ENCODE data around the gene LRRC70. TPM values are rescaled to one million over a fixed set of nuclear protein-coding genes. Genes with fewer than 3 reads are reported as not detected.

The LRRC70 gene
- polyA plus RNA-seq, 3 donors = 0.23 to 2.4 TPM; not detected in 1

DNA sequence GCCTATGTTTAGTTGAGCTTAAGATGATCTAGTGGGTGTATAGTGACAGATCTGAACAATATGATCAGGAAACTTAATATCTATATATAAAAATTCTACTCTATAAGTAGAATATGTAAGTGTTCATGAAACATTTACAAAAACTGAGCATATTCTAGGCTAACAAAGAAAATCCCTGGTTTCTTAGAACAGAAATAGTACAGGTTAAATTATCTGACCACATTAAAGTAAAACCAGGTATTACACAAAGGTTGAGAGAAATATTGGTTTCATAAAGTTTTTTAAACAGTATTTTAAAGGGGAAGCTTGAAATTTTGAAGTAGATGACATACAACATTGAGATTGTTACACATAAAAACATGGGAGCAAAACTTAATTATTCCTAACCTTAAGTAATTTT, 39.3 kb downstream of the LRRC70 start:
- Mint-ChIP-seq H3K27ac (no peak overlapping the region), H3K4me1 (no peaks in the 10 kb centered on the region), H3K27me3 (ENCODE audit: low read depth in 3 of 3) (no peaks in the 10 kb centered on the region), H3K4me3 (no peak overlapping the region), H3K36me3 (peaks cover 16 to 19% of the 10 kb centered on the region in 2 donors), H3K9me3 (peaks cover 0 to 5% (median 0%) of the 10 kb centered on the region in 7 donors)
- intact Hi-C loops (cut with micrococcal nuclease) = no loop called here
- H3K36me3 ChIP-seq (replicated peaks in 1 of 2; ENCODE audit: control insufficient read depth in 1 of 2, insufficient read depth in 2 of 2, low read length in 2 of 2) = peaks cover 0 to 8% of the 10 kb centered on the region in 2 donors
- H4K20me1 ChIP-seq (ENCODE audit: insufficient read depth, low read length) = no peaks in the 10 kb centered on the region
- H3K9me3 ChIP-seq (replicated peaks in 1 of 2; ENCODE audit: control insufficient read depth in 1 of 2, insufficient read depth in 1 of 2, low read length in 2 of 2) = peaks cover 0 to 5% of the 10 kb centered on the region in 2 donors
- no peaks in the 10 kb centered on the region for H3K27me3 ChIP-seq (ENCODE audit: control insufficient read depth in 2 of 2, insufficient read depth in 2 of 2, low read length in 2 of 2)
- no peak for DNase-seq
- no peaks in the 10 kb centered on the region for H3K4me1 ChIP-seq (ENCODE audit: control insufficient read depth in 1 of 2, insufficient read depth in 2 of 2, low read length in 2 of 2)
- no peaks in the 10 kb centered on the region for H3K79me2 ChIP-seq (ENCODE audit: insufficient read depth, low read length)
- no peak for TF ChIP-seq CTCF (IDR thresholded peaks at IDR 0.05)
- no peak overlapping the region for H3K9ac ChIP-seq (ENCODE audit: insufficient read depth, low read length, poor library complexity, severe bottlenecking)
- H3K4me3 ChIP-seq (replicated peaks in 1 of 3; ENCODE audit: low read depth in 2 of 3, low read length in 3 of 3) = no peak overlapping the region
- no peak overlapping the region for H3K4me2 ChIP-seq (replicated peaks; ENCODE audit: extremely low read depth, low read length, poor library complexity, severe bottlenecking)
- no peak overlapping the region for H2AFZ ChIP-seq (ENCODE audit: insufficient read depth, low read depth, low read length, poor library complexity, severe bottlenecking)
- H3K27ac ChIP-seq (ENCODE audit: low read depth in 1 of 2, low read length in 2 of 2) = no peak overlapping the region

- Histone ChIP-seq H3K36me3 (replicated peaks in 1 of 2; ENCODE audit: control insufficient read depth in 1 of 2, insufficient read depth in 2 of 2, low read length in 2 of 2) (no peaks in the 10 kb centered on the region), H3K4me1 (ENCODE audit: control insufficient read depth in 1 of 2, insufficient read depth in 2 of 2, low read length in 2 of 2) (no peaks in the 10 kb centered on the region), H3K4me3 (replicated peaks in 1 of 3; ENCODE audit: low read depth in 2 of 3, low read length in 3 of 3) (no peak overlapping the region), H3K27ac (ENCODE audit: low read depth in 1 of 2, low read length in 2 of 2) (no peak overlapping the region), H4K20me1 (ENCODE audit: insufficient read depth, low read length) (no peaks in the 10 kb centered on the region), H3K79me2 (ENCODE audit: insufficient read depth, low read length) (no peaks in the 10 kb centered on the region), H3K27me3 (ENCODE audit: control insufficient read depth in 2 of 2, insufficient read depth in 2 of 2, low read length in 2 of 2) (no peaks in the 10 kb centered on the region), H3K4me2 (replicated peaks; ENCODE audit: extremely low read depth, low read length, poor library complexity, severe bottlenecking) (no peak overlapping the region), H3K9me3 (replicated peaks in 1 of 2; ENCODE audit: control insufficient read depth in 1 of 2, insufficient read depth in 1 of 2, low read length in 2 of 2) (no peaks in the 10 kb centered on the region), H2AFZ (ENCODE audit: insufficient read depth, low read depth, low read length, poor library complexity, severe bottlenecking) (no peak overlapping the region), H3K9ac (ENCODE audit: insufficient read depth, low read length, poor library complexity, severe bottlenecking) (no peak overlapping the region)
- no peak for DNase-seq
- H3K27me3 Mint-ChIP-seq (ENCODE audit: low read depth in 3 of 3) = no peaks in the 10 kb centered on the region
- H3K4me1 Mint-ChIP-seq = no peaks in the 10 kb centered on the region
- peaks cover 0 to 3% (median 0%) of the 10 kb centered on the region in 7 donors for H3K9me3 Mint-ChIP-seq
- intact Hi-C loops (cut with micrococcal nuclease) = no loop called here
- H3K4me3 Mint-ChIP-seq = no peak overlapping the region
- TF ChIP-seq CTCF (IDR thresholded peaks at IDR 0.05) = no peak
- H3K36me3 Mint-ChIP-seq = peaks cover 2 to 4% of the 10 kb centered on the region in 2 donors
- 94% methylated on average over 5 of the region's 5 CpGs for WGBS (ENCODE audit: insufficient coverage)
- no peak overlapping the region for H3K27ac Mint-ChIP-seq
Observed at GRCh38 chr5:62620761-62621160, 42.1 kb downstream of the LRRC70 start.

Data from CD14-positive monocyte (primary cell).